GM13977 (cell line): ENCODE results near the gene JOSD2.

Experiments
- DNase-seq: peaks from one replicate; pipeline ENCODE4 v3.0.0; 2012; ENCODE audit warnings: low spot score
- CTCF ChIP-seq: IDR thresholded peaks from 2 replicates; pipeline ENCODE4 v1.5.1; 2012; ENCODE audit warnings: mild to moderate bottlenecking, control low read depth; ENCODE audit not compliant: insufficient read depth; ENCODE audit errors: extremely low read depth, missing control alignments
- in situ Hi-C: fragments of 300-500 bp; cut with MboI; formaldehyde crosslinking; loops from one replicate; pipeline ENCODE4 v1.12.0; 2022; ENCODE audit warnings: low sequenced_read_pairs, low pct_unique_long_range_greater_than_20kb, mixed read lengths, inconsistent platforms; ENCODE audit not compliant: unreplicated experiment

The JOSD2 gene

GRCh38 chr19:50510121-50510670 is 795 bp downstream of the JOSD2 start:
- no peak for TF ChIP-seq CTCF
- in situ Hi-C loops = no loop called here
- DNase-seq = no peak

- DNase-seq = no peak
- TF ChIP-seq CTCF = no peak
- in situ Hi-C loops = no loop called here
Observed at GRCh38 chr19:50509366-50509765, 1.6 kb downstream of the JOSD2 start.

GRCh38 chr19:50508843-50509190 is 2.2 kb downstream of the JOSD2 start:
- TF ChIP-seq CTCF = no peak
- DNase-seq = no peak
- in situ Hi-C loops = no loop called here

GRCh38 chr19:50507376-50507775 is 3.6 kb downstream of the JOSD2 start:
- no peak for DNase-seq
- no peak for TF ChIP-seq CTCF
- in situ Hi-C loops = no loop called here

- in situ Hi-C loops = no loop called here
- DNase-seq = no peak
- TF ChIP-seq CTCF = no peak
Observed at GRCh38 chr19:50506700-50507099, 4.3 kb downstream of the JOSD2 start.

- in situ Hi-C loops = no loop called here
- no peak for DNase-seq
- TF ChIP-seq CTCF = no peak
Observed at GRCh38 chr19:50505856-50506611, 5.0 kb downstream of the JOSD2 start.
